Measurements from ENCODE around the gene HOXA5. TPM values are rescaled to one million over a fixed set of nuclear protein-coding genes. Genes with fewer than 3 reads are reported as not detected.

HOXA5 gene
- total RNA-seq, 1 donor from 2014 or later: 3.2 TPM

- peaks cover 31% of the 10 kb centered on the region for H3K4me1 Mint-ChIP-seq
- H3K27me3 Mint-ChIP-seq (ENCODE audit: low read depth): peaks cover 100% of the 10 kb centered on the region
- H3K36me3 Mint-ChIP-seq (ENCODE audit: low read depth): peaks cover 5% of the 10 kb centered on the region
- peak overlapping the region; percentile 81 for H3K27ac Mint-ChIP-seq (ENCODE audit: unreplicated experiment)
- no peak for DNase-seq (ENCODE audit: low read depth, low spot score)
- H3K9me3 Mint-ChIP-seq: peaks cover 4% of the 10 kb centered on the region
- no peak for TF ChIP-seq CTCF (conservative IDR thresholded peaks at IDR 0.05)
- peak overlapping the region; percentile 84 for H3K4me3 Mint-ChIP-seq
These were observed 4.7 kb upstream of the HOXA5 start for GRCh38 chr7:27148031-27148755.

GRCh38 chr7:27147199-27148030 lies 3.9 kb upstream of the HOXA5 start, which contains the start of gene HOXA6:
HOXA6 (minus strand) TSS chr7:27147774; CDS start chr7:27147749, 25 bp downstream.
- no peak for TF ChIP-seq CTCF (conservative IDR thresholded peaks at IDR 0.05)
- Mint-ChIP-seq H3K27ac (ENCODE audit: unreplicated experiment) (peak within 1 kb of the TSS; percentile 86), H3K36me3 (ENCODE audit: low read depth) (peaks cover 5% of the 10 kb centered on the region), H3K9me3 (peaks cover 4% of the 10 kb centered on the region), H3K4me1 (peaks cover 36% of the 10 kb centered on the region), H3K4me3 (peak within 1 kb of the TSS; percentile 84), H3K27me3 (ENCODE audit: low read depth) (peaks cover 100% of the 10 kb centered on the region)
- no peak for DNase-seq (ENCODE audit: low read depth, low spot score)

GRCh38 chr7:27146491-27147198 lies 3.2 kb upstream of the HOXA5 start:
- H3K27me3 Mint-ChIP-seq (ENCODE audit: low read depth): peaks cover 100% of the 10 kb centered on the region
- H3K4me1 Mint-ChIP-seq: peaks cover 39% of the 10 kb centered on the region
- H3K4me3 Mint-ChIP-seq: peak overlapping the region; percentile 83

GRCh38 chr7:27145914-27146412 lies 2.5 kb upstream of the HOXA5 start:
- Mint-ChIP-seq H3K36me3 (ENCODE audit: low read depth) (peaks cover 5% of the 10 kb centered on the region), H3K9me3 (peaks cover 4% of the 10 kb centered on the region), H3K27me3 (ENCODE audit: low read depth) (peaks cover 100% of the 10 kb centered on the region), H3K4me3 (peak overlapping the region; percentile 83), H3K27ac (ENCODE audit: unreplicated experiment) (peak overlapping the region; percentile 22), H3K4me1 (peaks cover 34% of the 10 kb centered on the region)
- DNase-seq (ENCODE audit: low read depth, low spot score): no peak
- no peak for TF ChIP-seq CTCF (conservative IDR thresholded peaks at IDR 0.05)

More at GRCh38 chr7:27146491-27147198, 3.2 kb upstream of the HOXA5 start:
- TF ChIP-seq CTCF (conservative IDR thresholded peaks at IDR 0.05): no peak
- DNase-seq (ENCODE audit: low read depth, low spot score): no peak
- Mint-ChIP-seq H3K9me3 (peaks cover 4% of the 10 kb centered on the region), H3K27ac (ENCODE audit: unreplicated experiment) (no peak overlapping the region), H3K36me3 (ENCODE audit: low read depth) (peaks cover 5% of the 10 kb centered on the region)
